GM12878 (cell line): ENCODE measurements around the gene CA14. TPM values are rescaled to one million over a fixed set of nuclear protein-coding genes. Genes with fewer than 3 reads are reported as not detected.

Experiments
- HDAC6 ChIP-seq: fragments of 200-600 bp; sonication (generic); IDR thresholded peaks from one replicate; pipeline ENCODE4 v1.8.0; 2017; ENCODE audit warnings: antibody characterized with exemption; ENCODE audit not compliant: unreplicated experiment
- SMAD1 ChIP-seq: fragments of 450-650 bp; IDR thresholded peaks from 2 replicates; pipeline ENCODE4 v1.6.1; 2018; ENCODE audit warnings: mild to moderate bottlenecking, low read depth; ENCODE audit not compliant: partially characterized antibody
- SUZ12 ChIP-seq: fragments of 200-600 bp; sonication (generic); IDR thresholded peaks from one replicate; pipeline ENCODE4 v1.6.1; 2018; ENCODE audit warnings: antibody characterized with exemption, mild to moderate bottlenecking; ENCODE audit not compliant: unreplicated experiment
- ZNF24 ChIP-seq: fragments of 450-650 bp; IDR thresholded peaks from 2 replicates; pipeline ENCODE4 v1.6.1; 2017; ENCODE audit warnings: antibody characterized with exemption, mild to moderate bottlenecking
- polyA plus RNA-seq, 11 experiments: library from polyadenylated mRNA; depleted of rRNA in 4 of 11; unstranded in 6 of 11; stranded (reverse) in 5 of 11; fragments of >200 nt; fragmentation: Nextera tagmentation in 4 of 11; fragmentation: Illumina TruSeq in 1 of 11; extraction: Ambion mirVana in 4 of 11; extraction: Trizol in 1 of 11; gene quantifications; 1 replicate in 1 of 11; 2 replicates in 10 of 11; pipeline versions ENCODE4 v1.2.1 to v1.2.3, GENCODE V29; 2011 to 2016; ENCODE audit warnings: inconsistent platforms in 2 of 11, missing spikeins in 2 of 11, low read depth in 1 of 11
- total RNA-seq, 4 experiments: library from RNA; depleted of rRNA in 3 of 4; stranded (reverse); fragments of >200 nt in 3 of 4; fragmentation: Illumina TruSeq in 1 of 4; extraction: Trizol in 1 of 4; gene quantifications; 2 replicates each; pipeline versions ENCODE4 v1.2.1 to v1.2.3, GENCODE V29; 2013 to 2021
- TF ChIP-seq, protein P1 (sequence below): fragments of 450-650 bp; IDR thresholded peaks from 2 replicates; pipeline ENCODE4 v1.6.1; 2017; ENCODE audit warnings: mild to moderate bottlenecking, low read depth, inconsistent platforms; ENCODE audit not compliant: poor library complexity, severe bottlenecking
- TF ChIP-seq, protein P2 (sequence below): IDR thresholded peaks from 2 replicates; pipeline ENCODE4 v1.6.1; 2012; ENCODE audit warnings: improper control_type of control experiment, low read depth, low read length; ENCODE audit not compliant: insufficient replicate concordance

Gene CA14
- total and polyA plus RNA-seq, 10 of the 15 experiments (the other 5 are each of a cell fraction or from before 2014, with no cell fraction given), result 0.11 to 0.35 (median 0.29) TPM; not detected in 6

DNA sequence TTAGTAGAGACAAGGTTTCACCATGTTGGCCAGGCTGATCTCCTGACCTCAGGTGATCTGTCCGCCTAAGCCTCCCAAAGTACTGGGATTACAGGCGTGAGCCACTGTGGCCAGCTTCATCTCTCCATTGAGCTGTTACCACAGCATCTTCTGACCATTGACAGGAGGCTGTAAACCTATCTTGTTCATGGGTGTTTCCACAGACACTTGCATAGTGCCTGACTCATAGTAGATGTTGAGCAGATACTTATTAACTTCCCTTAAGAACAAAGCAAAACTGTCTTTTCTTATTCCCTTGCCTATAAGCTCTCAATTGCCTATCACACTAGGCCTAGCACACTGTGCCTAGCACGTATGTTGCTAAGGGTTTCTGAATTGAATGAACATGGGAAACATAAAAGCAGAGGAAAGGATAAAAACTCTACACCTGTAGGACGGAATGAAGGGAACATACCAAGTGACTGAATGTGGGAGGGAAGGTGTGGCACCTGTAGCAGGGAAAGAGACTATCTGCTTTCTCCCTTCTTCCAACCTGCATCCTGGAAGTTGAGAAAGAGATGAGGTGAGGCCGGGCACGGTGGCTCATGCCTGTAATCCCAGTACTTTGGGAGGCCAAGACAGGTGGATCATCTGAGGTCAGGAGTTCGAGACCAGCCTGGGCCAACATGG is 13.9 kb downstream of the CA14 start (continued):
- TF ChIP-seq, protein P1, sequence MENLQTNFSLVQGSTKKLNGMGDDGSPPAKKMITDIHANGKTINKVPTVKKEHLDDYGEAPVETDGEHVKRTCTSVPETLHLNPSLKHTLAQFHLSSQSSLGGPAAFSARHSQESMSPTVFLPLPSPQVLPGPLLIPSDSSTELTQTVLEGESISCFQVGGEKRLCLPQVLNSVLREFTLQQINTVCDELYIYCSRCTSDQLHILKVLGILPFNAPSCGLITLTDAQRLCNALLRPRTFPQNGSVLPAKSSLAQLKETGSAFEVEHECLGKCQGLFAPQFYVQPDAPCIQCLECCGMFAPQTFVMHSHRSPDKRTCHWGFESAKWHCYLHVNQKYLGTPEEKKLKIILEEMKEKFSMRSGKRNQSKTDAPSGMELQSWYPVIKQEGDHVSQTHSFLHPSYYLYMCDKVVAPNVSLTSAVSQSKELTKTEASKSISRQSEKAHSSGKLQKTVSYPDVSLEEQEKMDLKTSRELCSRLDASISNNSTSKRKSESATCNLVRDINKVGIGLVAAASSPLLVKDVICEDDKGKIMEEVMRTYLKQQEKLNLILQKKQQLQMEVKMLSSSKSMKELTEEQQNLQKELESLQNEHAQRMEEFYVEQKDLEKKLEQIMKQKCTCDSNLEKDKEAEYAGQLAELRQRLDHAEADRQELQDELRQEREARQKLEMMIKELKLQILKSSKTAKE, result no peak
- no peak for TF ChIP-seq SUZ12
- TF ChIP-seq SMAD1, result no peak
- TF ChIP-seq HDAC6, result no peak
- TF ChIP-seq ZNF24, result no peak
- TF ChIP-seq, protein P2, sequence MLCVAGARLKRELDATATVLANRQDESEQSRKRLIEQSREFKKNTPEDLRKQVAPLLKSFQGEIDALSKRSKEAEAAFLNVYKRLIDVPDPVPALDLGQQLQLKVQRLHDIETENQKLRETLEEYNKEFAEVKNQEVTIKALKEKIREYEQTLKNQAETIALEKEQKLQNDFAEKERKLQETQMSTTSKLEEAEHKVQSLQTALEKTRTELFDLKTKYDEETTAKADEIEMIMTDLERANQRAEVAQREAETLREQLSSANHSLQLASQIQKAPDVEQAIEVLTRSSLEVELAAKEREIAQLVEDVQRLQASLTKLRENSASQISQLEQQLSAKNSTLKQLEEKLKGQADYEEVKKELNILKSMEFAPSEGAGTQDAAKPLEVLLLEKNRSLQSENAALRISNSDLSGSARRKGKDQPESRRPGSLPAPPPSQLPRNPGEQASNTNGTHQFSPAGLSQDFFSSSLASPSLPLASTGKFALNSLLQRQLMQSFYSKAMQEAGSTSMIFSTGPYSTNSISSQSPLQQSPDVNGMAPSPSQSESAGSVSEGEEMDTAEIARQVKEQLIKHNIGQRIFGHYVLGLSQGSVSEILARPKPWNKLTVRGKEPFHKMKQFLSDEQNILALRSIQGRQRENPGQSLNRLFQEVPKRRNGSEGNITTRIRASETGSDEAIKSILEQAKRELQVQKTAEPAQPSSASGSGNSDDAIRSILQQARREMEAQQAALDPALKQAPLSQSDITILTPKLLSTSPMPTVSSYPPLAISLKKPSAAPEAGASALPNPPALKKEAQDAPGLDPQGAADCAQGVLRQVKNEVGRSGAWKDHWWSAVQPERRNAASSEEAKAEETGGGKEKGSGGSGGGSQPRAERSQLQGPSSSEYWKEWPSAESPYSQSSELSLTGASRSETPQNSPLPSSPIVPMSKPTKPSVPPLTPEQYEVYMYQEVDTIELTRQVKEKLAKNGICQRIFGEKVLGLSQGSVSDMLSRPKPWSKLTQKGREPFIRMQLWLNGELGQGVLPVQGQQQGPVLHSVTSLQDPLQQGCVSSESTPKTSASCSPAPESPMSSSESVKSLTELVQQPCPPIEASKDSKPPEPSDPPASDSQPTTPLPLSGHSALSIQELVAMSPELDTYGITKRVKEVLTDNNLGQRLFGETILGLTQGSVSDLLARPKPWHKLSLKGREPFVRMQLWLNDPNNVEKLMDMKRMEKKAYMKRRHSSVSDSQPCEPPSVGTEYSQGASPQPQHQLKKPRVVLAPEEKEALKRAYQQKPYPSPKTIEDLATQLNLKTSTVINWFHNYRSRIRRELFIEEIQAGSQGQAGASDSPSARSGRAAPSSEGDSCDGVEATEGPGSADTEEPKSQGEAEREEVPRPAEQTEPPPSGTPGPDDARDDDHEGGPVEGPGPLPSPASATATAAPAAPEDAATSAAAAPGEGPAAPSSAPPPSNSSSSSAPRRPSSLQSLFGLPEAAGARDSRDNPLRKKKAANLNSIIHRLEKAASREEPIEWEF, result no peak
